OCI-M2 (cell line): ENCODE results near the gene ZNF32.

Experiments
- DNase-seq: peaks from one replicate; lab custom pipeline; 2025; ENCODE audit not compliant: unreplicated experiment; lab: John Stamatoyannopoulos, UW

Gene ZNF32

GRCh38 chr10:43648398-43649184 lies at the start of gene ZNF32:
TSS of gene ZNF32 (minus strand) at chr10:43648881. CDS start at chr10:43646133, 2,748 bp downstream.
- DNase-seq: no peak

GRCh38 chr10:43698156-43698555 lies 49.5 kb upstream of the ZNF32 start:
- no peak for DNase-seq

- DNase-seq: no peak
These were observed 48.3 kb upstream of the ZNF32 start for GRCh38 chr10:43696909-43697483.

- DNase-seq: no peak
These were observed 47.0 kb upstream of the ZNF32 start for GRCh38 chr10:43695730-43696129.

- no peak for DNase-seq
These were observed 46.6 kb upstream of the ZNF32 start for GRCh38 chr10:43695321-43695720.

- DNase-seq: no peak
These were observed 45.8 kb upstream of the ZNF32 start for GRCh38 chr10:43694526-43694925.

- no peak for DNase-seq
These were observed 44.9 kb upstream of the ZNF32 start for GRCh38 chr10:43693602-43694001.

GRCh38 chr10:43692051-43692825 lies 43.6 kb upstream of the ZNF32 start:
- no peak for DNase-seq

GRCh38 chr10:43691485-43691884 lies 42.8 kb upstream of the ZNF32 start:
- no peak for DNase-seq

- no peak for DNase-seq
These were observed 41.5 kb upstream of the ZNF32 start for GRCh38 chr10:43689955-43690771.

- DNase-seq: no peak
These were observed 40.9 kb upstream of the ZNF32 start for GRCh38 chr10:43689618-43689954.

GRCh38 chr10:43689007-43689491 lies 40.4 kb upstream of the ZNF32 start:
- no peak for DNase-seq

GRCh38 chr10:43688348-43688892 lies 39.7 kb upstream of the ZNF32 start:
- DNase-seq: no peak

GRCh38 chr10:43687373-43687772 lies 38.7 kb upstream of the ZNF32 start:
- no peak for DNase-seq

- no peak for DNase-seq
These were observed 37.7 kb upstream of the ZNF32 start for GRCh38 chr10:43686414-43686813.

- no peak for DNase-seq
These were observed 37.1 kb upstream of the ZNF32 start for GRCh38 chr10:43685744-43686143.

GRCh38 chr10:43684292-43684559 lies 35.5 kb upstream of the ZNF32 start:
- no peak for DNase-seq

- DNase-seq: no peak
These were observed 35.0 kb upstream of the ZNF32 start for GRCh38 chr10:43683451-43684291.

- DNase-seq: no peak
These were observed 34.3 kb upstream of the ZNF32 start for GRCh38 chr10:43682956-43683355.

GRCh38 chr10:43681721-43682120 lies 33.0 kb upstream of the ZNF32 start:
- DNase-seq: no peak
